CD4-positive, alpha-beta T cell treated with Interleukin-21 for 1 hour (primary cell): ENCODE data around the gene TBL2.
"Not testable (repeated sequence)": the region's sequence is repeated elsewhere in the genome, so short reads cannot be mapped to it uniquely, and the experiment has no call there.

Source experiments
- DNase-seq: peaks from one replicate; pipeline ENCODE4 v3.0.0-alpha.2; 2020

TBL2 gene

DNA sequence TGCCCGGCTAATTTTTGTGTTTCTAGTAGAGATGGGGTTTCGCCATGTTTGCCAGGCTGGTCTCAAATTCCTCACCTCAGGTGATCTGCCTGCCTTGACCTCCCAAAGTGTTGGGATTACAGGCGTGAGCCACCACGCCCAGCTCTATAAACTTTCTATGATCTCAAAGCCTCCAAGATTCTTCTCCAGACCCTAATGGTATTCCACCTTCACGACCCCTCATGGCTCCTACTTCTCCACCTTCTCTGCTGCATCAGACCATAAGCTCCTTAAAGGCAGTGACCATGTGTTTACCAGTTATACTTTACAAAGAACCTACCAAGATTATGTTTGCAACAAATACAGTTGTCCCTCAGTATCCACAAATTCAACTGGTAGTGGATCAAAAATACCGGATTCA lies 46.2 kb downstream of the TBL2 start:
- no peak for DNase-seq

DNA sequence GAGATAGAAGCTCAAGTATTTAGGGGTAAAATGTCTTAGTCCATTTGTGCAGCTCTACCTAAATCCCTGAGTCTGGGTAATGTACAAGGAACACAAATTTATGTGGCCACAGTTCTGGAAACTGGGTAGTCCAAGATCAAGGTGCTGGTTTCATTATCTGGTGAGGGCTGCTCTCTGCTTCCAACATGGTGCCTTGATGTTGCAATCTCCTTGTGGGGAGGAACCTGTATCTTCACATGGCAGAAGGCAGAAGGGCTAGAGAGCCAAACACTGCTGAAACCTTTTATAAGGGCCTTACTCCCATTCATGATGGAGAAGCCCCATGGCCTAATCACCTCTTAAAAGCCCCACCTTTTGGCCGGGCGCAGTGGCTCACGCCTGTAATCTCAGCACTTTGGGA lies 47.6 kb downstream of the TBL2 start:
- DNase-seq: no peak

GRCh38 chr7:73526896-73527821 lies 51.2 kb downstream of the TBL2 start:
- DNase-seq: no peak

DNA sequence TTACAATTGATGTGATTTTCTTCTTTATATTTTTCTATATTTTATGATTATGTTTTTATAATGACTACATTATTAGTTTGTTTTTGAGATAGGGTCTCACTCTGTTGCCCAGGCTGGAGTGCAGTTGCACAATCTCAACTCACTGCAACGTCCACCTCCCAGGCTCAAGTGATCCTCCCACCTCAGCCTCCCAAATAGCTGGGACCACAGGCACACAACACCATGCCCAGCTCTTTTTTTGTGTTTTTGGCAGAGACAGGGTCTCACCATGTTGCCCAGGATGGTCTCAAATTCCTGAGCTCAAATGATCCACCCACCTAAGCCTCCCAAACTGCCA lies 52.3 kb downstream of the TBL2 start:
- DNase-seq: not testable (repeated sequence)

DNA sequence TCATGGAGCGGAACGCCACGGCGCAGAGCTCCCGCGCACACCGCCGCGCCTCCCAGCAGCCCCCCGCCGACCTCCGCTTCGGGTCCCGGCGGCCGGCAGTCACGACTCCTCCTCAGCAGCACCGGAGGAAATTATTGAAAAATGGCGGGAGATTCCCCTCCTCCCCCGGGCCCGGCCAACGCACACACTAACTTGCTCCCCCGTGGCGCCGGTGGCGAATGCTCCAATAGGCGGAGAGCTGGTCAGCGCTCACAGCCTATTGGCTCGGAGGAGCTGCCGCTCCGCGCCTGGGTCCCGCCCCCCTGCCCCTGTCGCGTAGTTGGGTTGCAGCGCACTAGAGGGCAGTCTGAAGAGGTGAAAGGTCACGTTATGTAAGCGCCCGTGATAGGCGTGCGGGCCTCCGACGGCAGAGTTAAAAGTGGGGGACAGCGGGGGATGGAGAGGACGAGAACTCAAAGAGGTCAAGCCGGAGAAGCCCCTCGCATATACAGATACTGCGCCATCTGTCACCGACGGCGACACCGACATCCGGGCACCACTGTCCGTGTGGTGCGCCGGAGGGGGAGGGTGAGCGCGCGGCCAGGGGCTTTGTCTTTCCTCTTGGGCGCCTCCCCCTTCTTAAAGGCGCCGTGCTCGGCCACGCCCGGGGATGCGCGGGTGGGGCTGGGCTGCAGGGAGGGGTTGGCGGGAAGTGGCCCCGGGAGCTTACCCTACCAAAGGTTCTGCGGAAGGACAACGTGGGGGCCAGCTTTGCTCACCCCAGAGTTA lies 56.1 kb downstream of the TBL2 start, which contains the start of gene BAZ1B:
Gene BAZ1B, minus strand, starts transcription at position 189 of the 768 bp plus-strand sequence. CDS start 360 bp downstream, outside the sequence.
- peak; percentile 99 for DNase-seq

GRCh38 chr7:73521636-73522104 lies 56.7 kb downstream of the TBL2 start:
- no peak for DNase-seq

GRCh38 chr7:73520673-73521635 lies 57.4 kb downstream of the TBL2 start:
- DNase-seq: no peak

- DNase-seq: peak; percentile 49
Observed at GRCh38 chr7:73519867-73520672, 58.3 kb downstream of the TBL2 start.

DNA sequence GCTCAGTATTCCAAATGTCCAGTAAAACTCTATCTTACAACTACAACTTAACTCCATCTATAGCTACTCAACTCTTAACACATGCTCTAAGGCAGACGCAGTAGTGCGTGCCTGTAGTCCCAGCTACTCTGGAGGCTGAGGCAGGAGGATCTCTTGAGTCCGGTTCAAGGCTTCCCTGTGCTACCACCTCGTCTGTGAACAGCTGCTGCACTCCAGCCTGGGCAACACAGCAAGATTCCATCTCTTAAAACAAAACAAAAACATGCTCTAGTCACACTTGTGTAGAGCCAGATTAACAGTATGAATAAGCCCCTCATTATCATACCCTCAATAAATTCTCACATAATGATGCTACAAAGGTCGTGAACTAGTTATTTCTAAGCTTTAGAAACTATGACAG lies 59.9 kb downstream of the TBL2 start:
- DNase-seq: no peak
